HAP-1 (cell line): ENCODE measurements around the gene E2F7.

ENCODE experiments used
- DNase-seq, 2 experiments: peaks; one replicate each; pipeline ENCODE4 v3.0.0-alpha.2; 2016 to 2020; ENCODE audit warnings: low spot score in 2 of 2
- H3K27me3 ChIP-seq: fragments of 250-450 bp; sonication (Bioruptor Pico); 2 replicates; pipeline ENCODE4 v1.5.1; 2020; ENCODE audit warnings: low read depth, mild to moderate bottlenecking, moderate library complexity
- H3K36me3 ChIP-seq: fragments of 250-450 bp; sonication (Bioruptor Pico); replicated peaks from 2 replicates; pipeline ENCODE4 v1.5.1; 2020; ENCODE audit warnings: mild to moderate bottlenecking
- H3K4me1 ChIP-seq: fragments of 250-450 bp; sonication (Bioruptor Pico); 2 replicates; pipeline ENCODE4 v1.5.1; 2020; ENCODE audit warnings: mild to moderate bottlenecking
- H3K4me3 ChIP-seq: fragments of 250-450 bp; sonication (Bioruptor Pico); 2 replicates; pipeline ENCODE4 v1.5.1; 2020; ENCODE audit warnings: mild to moderate bottlenecking, moderate library complexity
- H3K9me3 ChIP-seq: fragments of 250-450 bp; sonication (Bioruptor Pico); 2 replicates; pipeline ENCODE4 v1.5.1; 2020; ENCODE audit warnings: mild to moderate bottlenecking, moderate library complexity
- in situ Hi-C: fragments of 300-500 bp; cut with MboI; formaldehyde crosslinking; loops from 3 replicates; pipeline ENCODE4 v1.14.3; 2020; ENCODE audit warnings: low sequenced_read_pairs, inconsistent platforms, mixed read lengths

E2F7 gene

DNA sequence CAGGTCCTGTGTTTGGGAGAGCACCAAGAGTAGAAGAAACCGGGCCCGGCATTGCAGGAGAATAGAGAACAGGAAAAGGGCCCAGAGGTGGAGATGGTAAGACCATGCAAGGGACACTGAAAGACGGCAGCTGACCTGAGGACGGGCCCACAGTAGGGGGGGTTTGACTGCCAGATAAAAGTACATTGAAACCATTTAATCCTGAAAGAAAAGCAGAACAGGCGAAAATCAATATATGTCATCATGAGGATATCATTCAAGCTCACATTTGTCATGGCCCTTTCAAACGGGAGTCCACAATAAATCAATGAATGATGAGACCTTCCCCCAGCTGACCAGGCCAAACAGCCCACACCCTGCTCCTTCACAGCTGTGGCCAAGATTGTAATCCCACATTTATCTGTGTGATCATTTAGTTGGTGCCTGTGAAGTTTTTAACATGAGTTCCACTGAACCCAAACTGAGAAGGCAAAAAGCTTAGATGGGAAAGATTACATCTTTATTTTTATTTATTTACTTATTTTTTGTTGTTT, 39.5 kb downstream of the E2F7 start:
- DNase-seq: no peak
- Histone ChIP-seq H3K4me1 (no peaks in the 10 kb centered on the region), H3K27me3 (no peaks in the 10 kb centered on the region), H3K36me3 (peaks cover 75% of the 10 kb centered on the region), H3K9me3 (no peaks in the 10 kb centered on the region), H3K4me3 (no peak overlapping the region)
- in situ Hi-C loops: no loop called here

GRCh38 chr12:77023501-77023900, 41.9 kb downstream of the E2F7 start:
- Histone ChIP-seq H3K4me3 (no peak overlapping the region), H3K4me1 (no peaks in the 10 kb centered on the region), H3K36me3 (peaks cover 76% of the 10 kb centered on the region), H3K9me3 (no peaks in the 10 kb centered on the region), H3K27me3 (no peaks in the 10 kb centered on the region)
- in situ Hi-C loops: loop anchor here (25.0 kb wide), 1 partner anchor 411 kb away; no protein-coding TSS in a partner anchor
- DNase-seq: no peak

GRCh38 chr12:77019920-77020319, 45.4 kb downstream of the E2F7 start:
- H3K27me3 ChIP-seq: no peaks in the 10 kb centered on the region
- H3K36me3 ChIP-seq: peaks cover 55% of the 10 kb centered on the region
- DNase-seq: no peak
- H3K4me1 ChIP-seq: no peaks in the 10 kb centered on the region
- H3K9me3 ChIP-seq: no peaks in the 10 kb centered on the region
- no peak overlapping the region for H3K4me3 ChIP-seq
- in situ Hi-C loops: loop anchor here (25.0 kb wide), 1 partner anchor 408 kb away; no protein-coding TSS in a partner anchor

DNA sequence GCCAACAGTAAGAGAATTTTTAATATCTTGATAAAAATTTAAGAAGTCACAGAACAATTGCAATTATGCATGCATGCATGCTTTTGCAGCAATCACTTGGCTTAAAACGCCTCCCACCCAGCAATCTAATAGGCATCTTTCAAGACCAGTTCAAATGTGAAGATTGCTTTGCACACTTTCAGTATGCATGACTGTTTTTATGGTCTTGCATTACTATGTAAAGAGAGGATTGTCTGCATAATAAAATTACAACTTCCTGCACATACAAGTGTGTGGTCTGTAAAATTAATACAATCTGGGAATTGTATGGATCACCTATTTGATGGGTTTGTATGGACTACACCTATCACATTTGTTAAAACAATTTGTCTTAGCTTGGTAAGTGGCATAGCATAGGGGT, 48.8 kb downstream of the E2F7 start:
- no peaks in the 10 kb centered on the region for H3K9me3 ChIP-seq
- no peaks in the 10 kb centered on the region for H3K4me1 ChIP-seq
- peaks cover 23% of the 10 kb centered on the region for H3K36me3 ChIP-seq
- no peak overlapping the region for H3K4me3 ChIP-seq
- H3K27me3 ChIP-seq: no peaks in the 10 kb centered on the region
- DNase-seq: no peak
- in situ Hi-C loops: loop anchor here (25.0 kb wide), 1 partner anchor 404 kb away; no protein-coding TSS in a partner anchor

DNA sequence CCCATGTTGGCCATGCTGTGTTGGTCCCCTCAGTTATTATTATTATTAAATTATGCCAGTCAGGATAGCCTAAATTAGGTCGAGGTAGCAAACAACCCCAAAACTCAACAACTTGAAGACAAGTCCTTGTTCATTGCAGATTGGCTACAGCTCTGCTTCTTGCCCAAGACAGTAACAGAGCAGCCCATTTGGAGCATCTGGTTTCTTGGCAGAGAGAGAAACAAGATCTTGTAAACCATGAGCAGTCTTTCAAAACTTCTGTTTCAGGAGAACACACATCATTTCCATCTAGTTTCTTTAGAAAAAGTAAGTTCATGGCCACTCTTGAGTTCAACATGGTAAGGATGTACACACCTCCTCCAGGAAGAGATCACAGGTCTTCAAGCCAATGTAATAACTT, 52.3 kb downstream of the E2F7 start:
- in situ Hi-C loops: loop anchor here (25.0 kb wide), 1 partner anchor 401 kb away; no protein-coding TSS in a partner anchor
- H3K9me3 ChIP-seq: no peaks in the 10 kb centered on the region

GRCh38 chr12:77010691-77011548, 54.4 kb downstream of the E2F7 start:
- in situ Hi-C loops: loop anchor here (25.0 kb wide), 1 partner anchor 399 kb away; no protein-coding TSS in a partner anchor

More for the DNA sequence above, 52.3 kb downstream of the E2F7 start:
- Histone ChIP-seq H3K36me3 (no peaks in the 10 kb centered on the region), H3K4me3 (no peak overlapping the region), H3K27me3 (no peaks in the 10 kb centered on the region; the same call in 1 of the 2 replicates), H3K4me1 (no peaks in the 10 kb centered on the region)
- no peak for DNase-seq

DNA sequence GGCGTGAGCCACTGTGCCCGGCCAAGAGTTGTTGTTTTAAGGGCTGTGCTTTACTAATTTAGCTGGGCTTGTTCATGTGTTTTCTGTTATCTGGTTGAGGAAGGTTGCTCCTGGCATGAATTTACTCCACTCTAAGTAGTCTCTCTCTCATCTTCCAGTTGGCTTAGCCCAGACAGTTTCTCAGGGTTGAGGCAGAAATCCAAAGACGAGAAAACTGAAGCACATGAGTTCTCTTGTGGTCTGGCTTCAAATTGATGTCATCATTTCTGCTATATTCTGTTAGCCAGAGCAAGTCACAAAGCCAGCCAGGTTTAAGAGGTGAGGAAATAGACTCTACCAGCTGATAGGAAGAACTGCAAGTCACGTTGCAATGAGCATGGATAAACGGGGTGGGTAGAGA, 57.9 kb downstream of the E2F7 start:
- DNase-seq: no peak
- H3K27me3 ChIP-seq: peaks cover 14% of the 10 kb centered on the region; the same call in 1 of the 2 replicates
- in situ Hi-C loops: loop anchor here (25.0 kb wide), 1 partner anchor 395 kb away; no protein-coding TSS in a partner anchor
- no peak overlapping the region for H3K4me3 ChIP-seq
- H3K9me3 ChIP-seq: no peaks in the 10 kb centered on the region
- H3K4me1 ChIP-seq: no peaks in the 10 kb centered on the region
- H3K36me3 ChIP-seq: no peaks in the 10 kb centered on the region

More at GRCh38 chr12:77010691-77011548, 54.4 kb downstream of the E2F7 start:
- no peaks in the 10 kb centered on the region for H3K36me3 ChIP-seq
- H3K27me3 ChIP-seq: peaks cover 3% of the 10 kb centered on the region; the same call in 1 of the 2 replicates
- H3K9me3 ChIP-seq: no peaks in the 10 kb centered on the region
- H3K4me1 ChIP-seq: no peaks in the 10 kb centered on the region
- no peak overlapping the region for H3K4me3 ChIP-seq
- peak; percentile 72 to 86 for DNase-seq

- Histone ChIP-seq H3K4me1 (no peaks in the 10 kb centered on the region), H3K4me3 (no peak overlapping the region), H3K36me3 (no peaks in the 10 kb centered on the region), H3K9me3 (no peaks in the 10 kb centered on the region), H3K27me3 (peaks cover 14% of the 10 kb centered on the region; the same call in 1 of the 2 replicates)
- in situ Hi-C loops: loop anchor here (25.0 kb wide), 1 partner anchor 393 kb away; no protein-coding TSS in a partner anchor
- DNase-seq: no peak
These were observed 59.7 kb downstream of the E2F7 start for GRCh38 chr12:77005611-77006098.

- in situ Hi-C loops: loop anchor here (25.0 kb wide), 1 partner anchor 392 kb away; no protein-coding TSS in a partner anchor
- Histone ChIP-seq H3K36me3 (no peaks in the 10 kb centered on the region), H3K27me3 (peaks cover 21% of the 10 kb centered on the region), H3K9me3 (no peaks in the 10 kb centered on the region), H3K4me3 (no peak overlapping the region), H3K4me1 (no peaks in the 10 kb centered on the region)
- DNase-seq: no peak
These were observed 61.5 kb downstream of the E2F7 start for GRCh38 chr12:77003914-77004313.

DNA sequence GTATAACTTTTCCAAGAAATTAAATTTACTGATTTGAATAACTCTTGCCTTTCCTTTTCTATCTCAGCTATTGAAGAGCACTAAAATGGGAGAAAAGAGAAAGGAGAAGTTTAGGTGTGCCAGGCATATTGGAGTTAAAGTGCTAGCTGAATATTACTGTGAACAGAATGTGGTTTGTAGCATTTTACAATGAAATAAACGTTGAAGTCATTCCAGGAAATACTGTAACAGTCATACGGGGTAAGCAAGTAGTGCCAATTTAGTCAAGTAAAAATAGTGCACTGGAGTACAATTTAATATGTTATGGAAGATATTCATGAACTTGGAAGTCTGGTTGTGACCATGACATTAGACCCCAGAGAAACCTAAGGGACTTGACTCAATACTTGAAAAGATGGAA, 62.1 kb downstream of the E2F7 start:
- no peaks in the 10 kb centered on the region for H3K9me3 ChIP-seq
- in situ Hi-C loops: loop anchor here (25.0 kb wide), 1 partner anchor 391 kb away; no protein-coding TSS in a partner anchor
- peaks cover 21% of the 10 kb centered on the region for H3K27me3 ChIP-seq
- H3K4me1 ChIP-seq: no peaks in the 10 kb centered on the region
- no peak for DNase-seq
- no peaks in the 10 kb centered on the region for H3K36me3 ChIP-seq
- no peak overlapping the region for H3K4me3 ChIP-seq

- no peak for DNase-seq
- Histone ChIP-seq H3K4me3 (no peak overlapping the region), H3K4me1 (no peaks in the 10 kb centered on the region), H3K36me3 (no peaks in the 10 kb centered on the region), H3K9me3 (no peaks in the 10 kb centered on the region), H3K27me3 (peaks cover 18% of the 10 kb centered on the region)
- in situ Hi-C loops: loop anchor here (25.0 kb wide), 1 partner anchor 390 kb away; no protein-coding TSS in a partner anchor
These were observed 63.0 kb downstream of the E2F7 start for GRCh38 chr12:77002382-77002781.

- no peak overlapping the region for H3K4me3 ChIP-seq
- no peaks in the 10 kb centered on the region for H3K4me1 ChIP-seq
- H3K36me3 ChIP-seq: no peaks in the 10 kb centered on the region
- H3K9me3 ChIP-seq: no peaks in the 10 kb centered on the region
- DNase-seq: no peak
- peaks cover 18% of the 10 kb centered on the region for H3K27me3 ChIP-seq
- in situ Hi-C loops: loop anchor here (25.0 kb wide), 1 partner anchor 389 kb away; no protein-coding TSS in a partner anchor
These were observed 64.1 kb downstream of the E2F7 start for GRCh38 chr12:77001276-77001675.

DNA sequence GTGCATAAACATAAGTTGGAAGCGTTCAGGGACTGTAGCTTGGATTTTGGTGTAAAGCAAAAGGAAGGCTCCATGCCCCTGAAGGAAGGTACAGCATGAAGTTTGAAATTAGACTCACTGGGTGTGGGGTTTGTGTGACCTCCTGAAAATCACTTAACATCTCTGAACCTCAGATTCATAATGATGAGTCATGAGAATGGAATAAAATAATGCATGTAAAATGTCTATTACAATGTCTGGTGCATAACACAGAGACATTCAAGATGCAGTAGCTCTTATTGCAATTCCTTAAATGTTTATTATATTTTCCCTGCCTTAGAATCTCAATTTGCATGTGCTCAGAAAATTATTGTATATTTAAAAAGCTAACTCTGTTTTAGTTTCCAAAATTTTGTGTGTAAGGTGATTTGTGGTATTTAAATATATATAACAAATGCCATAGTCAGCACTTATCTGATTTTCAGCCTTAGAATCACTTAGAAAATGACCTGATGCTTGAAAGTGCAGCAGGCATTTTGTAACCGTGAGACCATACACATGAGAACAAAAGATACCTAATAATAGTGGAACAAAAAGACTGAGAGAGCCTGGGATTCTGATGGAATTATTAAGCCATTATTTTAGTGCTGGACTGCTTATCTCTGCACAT, 66.3 kb downstream of the E2F7 start:
- H3K27me3 ChIP-seq: peaks cover 14% of the 10 kb centered on the region
- in situ Hi-C loops: no loop called here
- H3K36me3 ChIP-seq: no peaks in the 10 kb centered on the region
- no peaks in the 10 kb centered on the region for H3K4me1 ChIP-seq
- no peak for DNase-seq
- H3K4me3 ChIP-seq: no peak overlapping the region
- H3K9me3 ChIP-seq: no peaks in the 10 kb centered on the region
